Activated T-helper 1 cell treated with anti-CD3 and anti-CD28 coated beads, Interleukin-12 subunit alpha, Interleukin-12 subunit beta, Interleukin-2, Interleukin-4 antibody, amounts not matched to agents 30 ng/mL and 10 ng/mL and 1 ng/mL, durations not matched to agents 14 hours and 24 hours and 36 hours (primary cell): ENCODE data around the gene ADD2. TPM values are rescaled to one million over a fixed set of nuclear protein-coding genes. Genes with fewer than 3 reads are reported as not detected.

Experiments used
- DNase-seq: peaks from one replicate; pipeline ENCODE4 v3.0.0; 2021; ENCODE audit warnings: low spot score
- H3K27ac Mint-ChIP-seq: one replicate; pipeline ENCODE4 v1.8.0; 2021; ENCODE audit warnings: mild to moderate bottlenecking, mixed read lengths
- H3K27me3 Mint-ChIP-seq: one replicate; pipeline ENCODE4 v1.8.0; 2022; ENCODE audit warnings: mild to moderate bottlenecking, moderate library complexity, mixed read lengths; ENCODE audit not compliant: insufficient read depth
- H3K36me3 Mint-ChIP-seq: one replicate; pipeline ENCODE4 v1.8.0; 2021; ENCODE audit warnings: low read depth, mixed read lengths
- H3K4me1 Mint-ChIP-seq: one replicate; pipeline ENCODE4 v1.8.0; 2021; ENCODE audit warnings: low read depth, mixed read lengths
- H3K4me3 Mint-ChIP-seq: one replicate; pipeline ENCODE4 v1.8.0; 2021; ENCODE audit warnings: mild to moderate bottlenecking, moderate library complexity, mixed read lengths
- H3K9me3 Mint-ChIP-seq: one replicate; pipeline ENCODE4 v1.8.0; 2021; ENCODE audit warnings: mixed read lengths
- intact Hi-C: fragments of 100-400 bp; cut with micrococcal nuclease; formaldehyde crosslinking; loops from one replicate; pipeline ENCODE4 v1.15.1; 2024
- total RNA-seq: library from RNA; stranded (reverse); gene quantifications from 2 replicates; pipeline ENCODE4 v1.2.3, GENCODE V29; 2022

ADD2 gene
- total RNA-seq, 1 donor from 2014 or later, result 6.9 TPM

DNA sequence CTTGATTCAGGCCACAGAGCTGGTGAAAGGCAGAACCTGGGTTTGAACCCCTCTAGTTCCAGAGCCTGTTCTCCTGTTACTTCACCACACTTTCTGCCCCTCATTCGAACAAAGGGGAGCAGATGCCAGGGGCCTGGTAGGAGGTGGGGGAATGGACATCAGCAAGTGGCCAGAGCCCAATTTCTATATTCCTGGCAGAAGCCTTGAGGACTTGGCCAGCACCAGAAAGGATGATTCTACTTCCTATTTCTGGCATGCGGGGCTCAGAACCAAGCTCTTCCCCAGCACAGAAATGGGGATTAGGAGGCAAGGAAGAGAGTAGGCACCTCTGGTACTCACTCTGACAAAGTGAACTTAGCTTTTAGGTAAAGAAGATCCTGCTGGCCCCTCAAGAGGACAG lies 49.3 kb downstream of the ADD2 start:
- Mint-ChIP-seq H3K36me3 (no peaks in the 10 kb centered on the region), H3K9me3 (no peaks in the 10 kb centered on the region), H3K27me3 (peaks cover 2% of the 10 kb centered on the region), H3K4me3 (no peak overlapping the region), H3K4me1 (no peaks in the 10 kb centered on the region), H3K27ac (no peak overlapping the region)
- intact Hi-C loops, result no loop called here
- no peak for DNase-seq

DNA sequence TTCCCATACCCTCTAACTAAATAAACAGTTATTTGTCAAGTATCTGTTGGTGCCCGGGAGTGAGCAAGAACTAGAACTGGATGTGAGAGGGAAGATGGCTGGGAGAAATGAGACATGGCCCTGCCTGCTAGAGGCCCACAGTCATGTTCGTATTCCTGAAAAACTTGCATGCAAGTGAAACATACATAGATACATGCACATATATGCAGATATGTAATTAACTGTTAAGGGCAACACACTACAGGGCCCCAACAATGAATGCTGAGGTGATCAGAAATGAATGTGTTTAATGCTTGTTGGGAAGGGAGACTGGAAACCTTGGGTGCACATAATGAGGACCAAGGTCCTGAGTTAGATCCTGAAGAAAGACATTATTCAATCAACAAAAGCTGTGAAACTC lies 49.8 kb downstream of the ADD2 start:
- intact Hi-C loops, result no loop called here
- no peaks in the 10 kb centered on the region for H3K36me3 Mint-ChIP-seq
- DNase-seq, result no peak
- H3K27me3 Mint-ChIP-seq, result peaks cover 2% of the 10 kb centered on the region
- no peaks in the 10 kb centered on the region for H3K4me1 Mint-ChIP-seq
- no peak overlapping the region for H3K27ac Mint-ChIP-seq
- H3K4me3 Mint-ChIP-seq, result no peak overlapping the region
- no peaks in the 10 kb centered on the region for H3K9me3 Mint-ChIP-seq

DNA sequence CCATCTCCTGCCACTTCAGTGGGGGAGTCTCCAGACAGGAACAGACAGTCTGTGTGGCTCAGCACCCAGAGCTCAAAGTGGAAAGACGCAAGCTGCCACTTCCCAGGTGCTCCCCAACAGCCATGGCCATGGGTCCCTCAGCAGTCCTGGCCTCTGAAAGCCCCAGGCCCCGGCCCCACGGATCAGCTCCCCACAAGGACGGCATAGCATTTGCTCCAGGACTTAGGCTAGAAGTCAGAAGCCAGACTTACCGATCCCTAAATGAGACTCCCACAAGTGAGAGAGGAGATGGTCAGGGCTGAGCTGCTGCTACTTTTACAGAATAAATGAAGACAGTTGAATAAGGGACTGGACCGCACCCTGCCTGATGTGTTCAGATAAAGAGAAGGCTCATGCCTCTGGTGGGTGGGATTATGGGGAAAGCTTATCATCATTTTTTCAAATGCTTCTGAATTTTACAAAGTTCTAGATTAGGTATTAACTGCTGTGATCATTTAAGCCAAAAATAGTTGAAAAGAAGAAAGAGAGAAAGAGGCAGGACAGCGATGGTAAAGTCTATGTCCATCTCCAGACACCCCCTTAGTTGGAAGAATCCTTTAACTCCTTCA lies 50.5 kb downstream of the ADD2 start:
- Mint-ChIP-seq H3K4me3 (no peak overlapping the region), H3K4me1 (no peaks in the 10 kb centered on the region), H3K9me3 (no peaks in the 10 kb centered on the region), H3K36me3 (no peaks in the 10 kb centered on the region), H3K27ac (no peak overlapping the region), H3K27me3 (peaks cover 2% of the 10 kb centered on the region)
- no peak for DNase-seq
- intact Hi-C loops, result no loop called here

DNA sequence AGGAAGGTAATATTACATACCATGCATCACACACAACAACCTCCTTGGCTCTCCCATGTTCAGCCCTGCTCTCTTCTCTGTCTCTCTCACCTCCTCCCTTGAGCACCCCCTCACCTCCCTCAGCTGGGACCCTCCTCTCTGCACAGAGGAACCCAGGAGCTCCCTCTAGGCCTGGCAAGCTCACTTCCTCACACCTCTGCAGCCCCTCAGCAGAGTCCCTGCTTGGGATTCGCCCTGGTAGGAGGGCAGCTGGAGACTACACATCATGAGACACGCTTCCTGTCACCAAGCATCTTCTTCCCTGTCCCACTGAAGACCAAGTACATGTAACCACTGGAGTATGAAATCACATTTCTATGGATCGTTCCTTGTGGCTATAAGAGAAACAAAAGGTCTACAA lies 51.0 kb downstream of the ADD2 start:
- no peak overlapping the region for H3K4me3 Mint-ChIP-seq
- H3K4me1 Mint-ChIP-seq, result no peaks in the 10 kb centered on the region
- DNase-seq, result no peak
- H3K27ac Mint-ChIP-seq, result no peak overlapping the region
- intact Hi-C loops, result no loop called here
- peaks cover 2% of the 10 kb centered on the region for H3K27me3 Mint-ChIP-seq
- no peaks in the 10 kb centered on the region for H3K36me3 Mint-ChIP-seq
- no peaks in the 10 kb centered on the region for H3K9me3 Mint-ChIP-seq

DNA sequence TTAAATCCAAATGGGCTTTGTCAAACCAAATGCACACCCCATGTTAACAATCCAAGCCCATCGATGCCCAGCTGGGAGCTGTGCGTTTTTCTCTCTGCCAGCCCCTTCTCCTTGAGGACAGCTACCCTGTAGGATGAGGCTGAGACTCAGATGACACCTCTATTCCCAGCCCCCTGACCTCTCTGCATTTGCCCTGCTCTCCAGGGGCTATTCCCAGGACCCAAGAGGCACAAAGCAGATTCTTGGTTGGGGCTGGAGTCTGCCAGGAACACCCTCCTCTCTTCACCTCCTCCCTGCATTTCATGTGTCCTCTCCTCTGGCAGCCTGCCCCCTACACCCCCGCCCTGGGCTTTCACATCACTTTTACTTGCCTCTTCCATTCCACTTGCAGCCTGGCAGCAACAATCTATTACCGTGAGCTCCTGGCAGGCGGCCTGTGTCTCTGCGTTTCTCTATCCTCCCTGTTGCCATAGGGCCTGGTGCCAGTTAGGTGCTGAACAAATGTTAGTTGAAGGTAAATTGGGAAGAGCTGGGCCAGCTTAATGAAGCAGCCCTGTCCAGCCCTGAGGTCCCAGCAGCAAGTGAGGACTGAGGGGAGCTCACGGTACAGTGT lies 51.8 kb downstream of the ADD2 start:
- intact Hi-C loops, result no loop called here
- H3K9me3 Mint-ChIP-seq, result no peaks in the 10 kb centered on the region
- H3K27me3 Mint-ChIP-seq, result peaks cover 2% of the 10 kb centered on the region

DNA sequence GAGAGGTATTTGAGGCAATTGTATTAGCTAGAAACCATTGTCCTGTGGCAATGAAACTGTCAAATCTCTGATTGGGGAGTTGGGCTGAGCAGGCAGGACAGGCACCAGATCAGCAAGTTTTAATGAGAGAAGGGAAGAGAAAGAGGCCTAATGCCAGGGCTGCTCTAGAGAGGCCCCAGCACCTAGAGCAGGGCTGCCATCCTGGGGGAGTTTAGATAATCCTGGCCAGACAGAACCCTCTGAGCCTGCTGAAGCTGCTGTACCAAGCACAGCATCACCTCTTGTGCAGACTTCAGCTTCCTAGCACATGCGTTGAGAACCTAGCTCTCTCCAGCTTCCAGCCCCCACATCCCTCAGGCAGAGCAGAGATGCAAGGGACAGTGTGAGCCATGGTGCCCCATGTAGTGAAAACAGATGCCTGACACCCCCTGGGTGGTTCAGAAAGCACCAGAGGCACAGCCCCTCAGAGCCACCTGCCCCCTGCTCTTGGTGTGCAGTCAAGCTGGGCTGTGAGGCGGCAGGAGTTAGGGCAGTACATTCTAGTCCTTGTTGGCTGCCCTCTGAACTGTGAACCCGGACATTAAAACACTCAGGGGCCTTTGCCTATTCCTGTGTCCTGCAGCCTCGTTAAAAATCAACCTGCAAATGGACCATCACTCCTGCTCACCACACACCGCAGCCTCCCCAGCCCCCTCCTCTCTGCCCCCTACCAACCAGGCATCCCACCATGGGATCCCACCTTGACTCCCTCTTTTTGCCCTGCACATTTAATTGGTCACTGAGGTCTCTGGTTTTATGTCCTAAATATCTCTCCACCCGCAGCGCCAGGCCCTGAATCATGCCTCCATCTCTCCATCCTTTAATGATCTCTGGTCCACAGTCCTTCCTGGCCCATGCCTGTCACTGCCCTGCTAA lies 52.7 kb downstream of the ADD2 start:
- intact Hi-C loops, result no loop called here
- no peak for DNase-seq
- Mint-ChIP-seq H3K4me1 (no peaks in the 10 kb centered on the region), H3K27me3 (peaks cover 2% of the 10 kb centered on the region), H3K36me3 (no peaks in the 10 kb centered on the region), H3K4me3 (no peak overlapping the region), H3K9me3 (no peaks in the 10 kb centered on the region), H3K27ac (no peak overlapping the region)

More for the DNA sequence above, 51.8 kb downstream of the ADD2 start:
- Mint-ChIP-seq H3K27ac (no peak overlapping the region), H3K4me3 (no peak overlapping the region), H3K36me3 (no peaks in the 10 kb centered on the region), H3K4me1 (no peaks in the 10 kb centered on the region)
- no peak for DNase-seq

DNA sequence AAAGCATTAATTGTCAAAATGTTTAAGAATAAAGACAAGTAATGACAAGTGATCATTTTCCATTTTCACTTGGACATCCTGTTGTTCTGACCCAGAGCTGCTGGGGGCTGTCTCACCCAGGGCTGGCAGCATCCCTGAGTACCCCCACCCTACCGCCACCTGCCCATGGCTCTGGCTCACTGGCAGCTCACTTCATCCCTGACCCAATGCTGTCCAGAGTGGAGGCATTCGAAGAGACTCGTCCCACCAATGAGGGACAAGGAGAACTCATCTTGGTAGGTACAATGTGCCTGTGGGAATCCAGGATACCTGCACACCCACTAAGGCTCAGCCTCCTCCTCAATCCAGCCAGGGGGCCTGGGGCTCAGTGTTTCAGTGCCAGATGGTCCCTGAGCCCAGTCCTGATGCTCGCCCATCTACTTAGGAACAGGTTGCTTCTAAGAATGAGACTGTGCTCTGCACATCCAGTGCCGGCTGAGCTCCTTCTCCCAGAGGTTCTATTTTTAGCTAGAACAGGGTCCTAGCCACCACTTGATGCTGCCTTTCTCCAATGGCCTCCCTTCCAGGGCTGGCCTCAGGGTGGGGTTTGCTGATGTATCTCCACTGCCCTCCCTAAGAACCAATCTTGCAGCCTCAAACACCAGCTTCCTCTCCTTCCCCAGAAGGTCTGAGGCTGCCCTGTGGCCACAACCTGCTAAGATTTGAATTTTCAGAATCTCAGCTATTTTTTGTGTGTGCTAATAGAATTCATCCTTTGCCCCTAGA lies 53.7 kb downstream of the ADD2 start:
- intact Hi-C loops, result no loop called here
- no peaks in the 10 kb centered on the region for H3K4me1 Mint-ChIP-seq
- DNase-seq, result no peak
- H3K9me3 Mint-ChIP-seq, result no peaks in the 10 kb centered on the region
- peaks cover 2% of the 10 kb centered on the region for H3K27me3 Mint-ChIP-seq
- H3K27ac Mint-ChIP-seq, result no peak overlapping the region
- H3K4me3 Mint-ChIP-seq, result no peak overlapping the region
- H3K36me3 Mint-ChIP-seq, result no peaks in the 10 kb centered on the region

DNA sequence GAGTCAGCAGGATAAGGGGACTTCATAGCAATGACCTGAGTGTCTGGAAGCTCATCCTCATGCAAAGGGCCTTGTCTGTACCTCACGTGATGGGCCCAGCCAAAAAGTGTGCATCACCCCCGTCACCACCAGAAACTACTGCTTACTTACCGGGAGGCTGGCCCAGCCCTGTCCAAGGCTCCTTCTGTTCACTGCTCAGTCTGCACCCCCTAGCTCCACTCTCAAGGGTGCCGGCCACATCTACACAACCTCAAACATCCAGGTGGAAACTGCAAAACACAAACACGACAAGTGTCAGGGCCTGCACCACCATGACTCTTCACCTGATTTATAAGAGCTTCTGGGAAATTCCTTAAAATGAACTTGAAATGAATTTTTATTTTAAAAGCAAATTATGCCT lies 55.1 kb downstream of the ADD2 start:
- H3K9me3 Mint-ChIP-seq, result no peaks in the 10 kb centered on the region
- intact Hi-C loops, result no loop called here
- H3K4me3 Mint-ChIP-seq, result no peak overlapping the region

DNA sequence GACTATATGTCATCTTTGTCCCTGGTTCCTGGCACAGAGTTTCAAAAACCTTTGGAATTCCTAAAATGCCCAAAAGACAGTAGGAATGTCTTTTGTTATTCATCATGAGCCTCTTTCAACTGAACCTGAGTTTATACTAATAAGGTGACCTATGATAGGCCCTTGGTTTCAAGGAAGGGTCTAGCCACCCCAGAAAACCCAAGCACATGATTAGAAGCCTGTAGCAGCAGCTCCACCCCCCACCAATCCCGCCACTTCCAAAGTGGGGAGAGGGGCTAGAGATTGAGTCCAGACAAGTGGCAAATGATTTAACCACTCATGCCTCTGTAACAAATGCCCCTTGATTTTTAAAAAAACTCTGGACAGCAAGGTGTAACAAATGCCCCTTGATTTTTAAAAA lies 56.8 kb downstream of the ADD2 start:
- intact Hi-C loops, result no loop called here
- DNase-seq, result no peak
- Mint-ChIP-seq H3K9me3 (no peaks in the 10 kb centered on the region), H3K4me1 (no peaks in the 10 kb centered on the region), H3K36me3 (no peaks in the 10 kb centered on the region), H3K27me3 (peaks cover 2% of the 10 kb centered on the region), H3K4me3 (no peak overlapping the region), H3K27ac (no peak overlapping the region)

More for the DNA sequence above, 55.1 kb downstream of the ADD2 start:
- Mint-ChIP-seq H3K27ac (no peak overlapping the region), H3K36me3 (no peaks in the 10 kb centered on the region), H3K4me1 (no peaks in the 10 kb centered on the region), H3K27me3 (peaks cover 2% of the 10 kb centered on the region)
- DNase-seq, result no peak

DNA sequence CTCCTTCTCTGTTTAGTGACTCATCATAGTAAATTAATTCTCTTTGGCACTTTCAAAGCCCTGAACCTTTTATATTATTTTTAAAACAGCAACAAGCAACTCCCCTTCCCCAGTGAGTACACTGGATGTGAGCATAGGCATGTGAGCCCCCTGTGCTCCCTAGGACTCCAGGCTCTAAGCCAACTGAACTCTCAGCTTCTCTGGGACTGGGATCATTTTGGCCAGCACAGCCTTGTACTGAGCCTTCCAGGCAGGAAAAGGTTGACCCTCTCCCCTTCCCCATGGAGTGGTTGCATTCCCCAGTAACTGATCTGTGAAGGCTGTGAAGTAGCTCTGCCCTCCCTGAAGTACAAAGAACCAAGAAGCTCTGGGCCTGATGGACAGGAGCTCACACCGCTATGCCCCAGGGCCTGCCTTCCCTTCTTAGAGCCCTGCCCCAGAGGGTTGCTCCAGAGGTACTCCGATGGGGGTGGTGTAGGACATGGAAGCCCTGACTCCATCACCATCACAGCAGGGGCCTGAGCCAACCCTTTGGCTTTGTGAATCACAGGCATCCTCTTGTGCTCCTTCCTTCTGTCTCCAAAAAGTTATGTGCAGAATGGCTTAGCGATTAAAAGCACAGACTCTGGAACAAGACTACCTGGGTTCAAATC lies 57.8 kb downstream of the ADD2 start:
- H3K36me3 Mint-ChIP-seq, result no peaks in the 10 kb centered on the region
- intact Hi-C loops, result no loop called here
- DNase-seq, result no peak
- H3K4me3 Mint-ChIP-seq, result no peak overlapping the region
- no peak overlapping the region for H3K27ac Mint-ChIP-seq
- no peaks in the 10 kb centered on the region for H3K9me3 Mint-ChIP-seq
- no peaks in the 10 kb centered on the region for H3K4me1 Mint-ChIP-seq
- no peaks in the 10 kb centered on the region for H3K27me3 Mint-ChIP-seq

DNA sequence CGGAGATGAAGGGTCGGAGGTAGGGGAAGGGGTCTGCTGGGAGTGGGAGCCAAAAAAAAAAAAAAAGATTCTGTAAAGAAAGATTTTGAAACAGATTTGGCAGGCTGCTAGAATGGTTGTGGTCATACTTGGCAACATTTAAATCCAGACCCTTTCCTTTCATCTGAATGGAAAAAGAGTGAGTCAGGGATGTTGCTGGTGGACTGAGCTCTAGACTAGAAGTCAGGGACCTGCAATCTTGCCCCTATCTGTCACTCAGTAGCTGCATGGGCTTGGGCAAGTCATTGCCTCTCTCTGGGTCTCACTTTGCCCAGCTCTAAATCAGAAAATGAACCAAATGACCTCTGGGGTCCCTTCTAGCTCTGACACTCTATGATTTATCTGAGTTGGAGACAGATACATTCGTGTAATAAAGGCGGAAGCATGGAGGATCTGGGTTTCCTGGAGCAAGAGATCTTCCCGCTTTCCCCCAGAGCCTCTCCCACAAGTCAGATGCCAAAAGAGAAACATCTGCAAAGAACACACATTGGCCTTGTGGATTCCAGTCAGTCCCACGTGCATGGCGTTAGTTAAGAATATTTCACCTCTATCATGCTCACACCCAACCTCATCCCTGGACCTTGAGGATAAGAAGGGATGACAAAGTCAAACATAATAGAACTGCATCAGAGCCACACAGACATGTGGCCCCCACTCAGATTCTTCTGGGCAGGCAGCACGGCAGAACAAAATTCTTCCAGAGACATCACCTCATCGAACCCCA lies 58.5 kb downstream of the ADD2 start:
- Mint-ChIP-seq H3K27me3 (no peaks in the 10 kb centered on the region), H3K4me3 (no peak overlapping the region), H3K27ac (no peak overlapping the region), H3K4me1 (no peaks in the 10 kb centered on the region), H3K9me3 (no peaks in the 10 kb centered on the region), H3K36me3 (no peaks in the 10 kb centered on the region)
- DNase-seq, result no peak
- intact Hi-C loops, result no loop called here
